ENCODE measurements around the gene SAA1. TPM values are rescaled to one million over a fixed set of nuclear protein-coding genes. Genes with fewer than 3 reads are reported as not detected.

Gene SAA1
- total RNA-seq, 6 experiments from 2014 or later = 0.50 to 0.55 TPM; not detected in 4

DNA sequence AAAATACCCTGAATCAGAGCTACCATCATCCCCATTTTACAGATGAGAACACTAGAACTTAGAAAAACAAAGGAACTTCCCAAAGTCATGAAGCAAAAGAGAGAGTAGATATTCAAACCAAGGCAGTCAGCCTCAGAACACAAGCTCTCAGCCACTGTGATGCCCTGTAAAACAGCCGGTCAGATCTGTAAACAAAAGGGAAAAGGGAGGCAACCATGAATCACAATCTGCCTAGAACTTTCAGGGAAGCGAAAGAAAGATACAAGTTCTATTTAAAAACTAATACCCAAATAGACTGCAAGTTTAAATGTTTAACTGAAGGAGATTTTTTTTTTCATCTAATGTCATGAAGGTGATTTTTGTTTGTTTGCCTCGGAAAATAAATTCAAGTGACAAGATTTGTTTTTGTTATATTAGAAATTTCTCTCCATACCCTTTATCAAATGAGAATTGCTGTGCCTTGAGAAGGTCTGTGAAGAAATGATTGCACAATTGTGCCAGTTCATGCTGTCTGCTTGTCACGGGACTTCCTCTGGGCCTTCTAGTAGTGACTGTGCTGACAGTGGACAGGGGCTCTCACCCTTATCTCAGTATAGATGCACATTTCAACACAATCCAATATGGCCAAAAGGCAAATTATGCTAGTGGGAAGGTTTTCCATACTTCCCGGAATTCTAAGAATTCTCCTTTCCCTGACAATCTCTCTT is 11.7 kb downstream of the SAA1 start:
- peaks cover 3% of the 10 kb centered on the region for H3K27me3 Mint-ChIP-seq (ENCODE audit: insufficient read depth)
- H3K27ac Mint-ChIP-seq = no peak overlapping the region
- H3K9me3 Mint-ChIP-seq = peaks cover 5% of the 10 kb centered on the region; the same call in 1 of the 2 replicates
- H3K36me3 Mint-ChIP-seq (ENCODE audit: low read depth) = peaks cover 40% of the 10 kb centered on the region
- H3K4me1 Mint-ChIP-seq (ENCODE audit: low read depth) = no peaks in the 10 kb centered on the region
- no peak overlapping the region for H3K4me3 Mint-ChIP-seq
- TF ChIP-seq, protein P1, sequence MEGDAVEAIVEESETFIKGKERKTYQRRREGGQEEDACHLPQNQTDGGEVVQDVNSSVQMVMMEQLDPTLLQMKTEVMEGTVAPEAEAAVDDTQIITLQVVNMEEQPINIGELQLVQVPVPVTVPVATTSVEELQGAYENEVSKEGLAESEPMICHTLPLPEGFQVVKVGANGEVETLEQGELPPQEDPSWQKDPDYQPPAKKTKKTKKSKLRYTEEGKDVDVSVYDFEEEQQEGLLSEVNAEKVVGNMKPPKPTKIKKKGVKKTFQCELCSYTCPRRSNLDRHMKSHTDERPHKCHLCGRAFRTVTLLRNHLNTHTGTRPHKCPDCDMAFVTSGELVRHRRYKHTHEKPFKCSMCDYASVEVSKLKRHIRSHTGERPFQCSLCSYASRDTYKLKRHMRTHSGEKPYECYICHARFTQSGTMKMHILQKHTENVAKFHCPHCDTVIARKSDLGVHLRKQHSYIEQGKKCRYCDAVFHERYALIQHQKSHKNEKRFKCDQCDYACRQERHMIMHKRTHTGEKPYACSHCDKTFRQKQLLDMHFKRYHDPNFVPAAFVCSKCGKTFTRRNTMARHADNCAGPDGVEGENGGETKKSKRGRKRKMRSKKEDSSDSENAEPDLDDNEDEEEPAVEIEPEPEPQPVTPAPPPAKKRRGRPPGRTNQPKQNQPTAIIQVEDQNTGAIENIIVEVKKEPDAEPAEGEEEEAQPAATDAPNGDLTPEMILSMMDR (IDR thresholded peaks at IDR 0.05) = no peak
- DNase-seq = no peak

DNA sequence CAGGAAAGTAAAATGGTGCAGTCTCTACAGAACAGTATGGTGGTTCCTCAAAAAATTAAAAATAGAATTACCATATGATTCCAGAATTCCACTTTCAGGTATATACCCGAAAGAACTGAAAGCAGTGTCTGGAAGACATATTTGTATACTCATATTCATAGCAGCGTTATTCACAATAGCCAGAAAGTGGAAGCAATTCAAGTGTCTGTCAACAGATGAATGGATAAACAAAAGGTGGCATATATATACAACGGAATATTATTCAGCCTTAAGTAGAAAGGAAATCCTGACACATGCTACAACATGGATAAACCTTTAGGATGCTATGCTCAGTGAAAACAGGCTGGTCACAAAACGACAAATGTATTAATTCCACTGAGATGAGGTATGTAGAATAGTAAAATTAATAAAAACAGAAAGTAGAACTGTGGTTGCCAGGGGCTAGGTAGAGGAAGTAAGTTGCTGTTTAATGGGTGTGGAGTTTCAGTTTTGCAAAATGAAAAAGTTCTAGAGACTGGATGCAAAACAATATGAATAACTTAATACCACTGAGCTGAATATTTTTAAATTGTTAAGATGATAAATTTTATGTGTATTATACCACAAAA is 14.5 kb downstream of the SAA1 start:
- Mint-ChIP-seq H3K9me3 (no peaks in the 10 kb centered on the region; the same call in 1 of the 2 replicates), H3K27ac (no peak overlapping the region), H3K27me3 (ENCODE audit: insufficient read depth) (no peaks in the 10 kb centered on the region; the same call in none of the 2 replicates), H3K36me3 (ENCODE audit: low read depth) (peaks cover 40% of the 10 kb centered on the region), H3K4me3 (no peak overlapping the region), H3K4me1 (ENCODE audit: low read depth) (peaks cover 1% of the 10 kb centered on the region)
- no peak for DNase-seq
- TF ChIP-seq, protein P1 (IDR thresholded peaks at IDR 0.05) = no peak

DNA sequence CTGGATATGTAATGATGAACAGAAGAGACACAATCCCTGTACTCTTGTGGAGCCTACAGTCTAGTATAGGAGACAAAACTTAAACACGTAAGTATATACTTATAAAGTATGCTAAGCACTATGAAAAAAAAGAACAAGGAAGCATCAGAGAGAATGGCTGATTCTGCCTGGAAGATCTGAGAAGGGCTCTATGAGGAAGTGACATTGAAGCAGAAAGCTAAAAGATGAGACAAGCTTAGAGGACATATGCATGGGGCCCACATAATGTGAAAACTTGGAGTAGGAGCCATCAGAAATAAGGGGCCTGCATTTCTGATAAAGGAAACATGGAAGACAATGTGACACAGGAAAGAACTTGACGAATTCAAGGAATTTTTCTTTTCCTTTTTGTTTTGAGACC is 16.6 kb downstream of the SAA1 start:
- Mint-ChIP-seq H3K4me3 (no peak overlapping the region), H3K27me3 (ENCODE audit: insufficient read depth) (no peaks in the 10 kb centered on the region; the same call in none of the 2 replicates), H3K27ac (no peak overlapping the region), H3K4me1 (ENCODE audit: low read depth) (peaks cover 17% of the 10 kb centered on the region), H3K9me3 (no peaks in the 10 kb centered on the region), H3K36me3 (ENCODE audit: low read depth) (peaks cover 44% of the 10 kb centered on the region)
- no peak for DNase-seq
- TF ChIP-seq, protein P1 (IDR thresholded peaks at IDR 0.05) = no peak

DNA sequence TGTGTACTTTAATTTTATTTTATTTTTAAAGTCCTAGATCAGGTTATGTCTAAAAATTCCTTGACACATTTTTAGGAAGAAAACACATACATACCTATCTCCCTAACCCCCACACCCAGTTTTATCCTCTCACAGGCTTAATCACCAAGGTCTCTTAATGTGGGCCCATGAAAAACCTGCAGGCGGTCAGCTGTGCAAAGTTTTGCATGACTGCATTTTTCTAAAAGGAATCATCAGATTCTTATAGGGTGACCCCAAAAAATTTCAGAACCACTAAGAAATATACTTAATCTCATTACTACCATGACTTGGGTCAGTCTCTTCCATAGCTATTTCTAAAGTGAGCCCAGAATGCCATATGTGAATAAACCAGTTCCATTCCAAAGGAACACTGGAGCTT is 19.8 kb downstream of the SAA1 start:
- H3K27ac Mint-ChIP-seq = peak overlapping the region; percentile 50
- no peaks in the 10 kb centered on the region; the same call in none of the 2 replicates for H3K27me3 Mint-ChIP-seq (ENCODE audit: insufficient read depth)
- TF ChIP-seq, protein P1 (IDR thresholded peaks at IDR 0.05) = no peak
- H3K4me3 Mint-ChIP-seq = no peak overlapping the region; the same call in 1 of the 2 replicates
- peak; percentile 58 for DNase-seq
- peaks cover 17% of the 10 kb centered on the region for H3K4me1 Mint-ChIP-seq (ENCODE audit: low read depth)
- peaks cover 32% of the 10 kb centered on the region for H3K36me3 Mint-ChIP-seq (ENCODE audit: low read depth)
- no peaks in the 10 kb centered on the region for H3K9me3 Mint-ChIP-seq

DNA sequence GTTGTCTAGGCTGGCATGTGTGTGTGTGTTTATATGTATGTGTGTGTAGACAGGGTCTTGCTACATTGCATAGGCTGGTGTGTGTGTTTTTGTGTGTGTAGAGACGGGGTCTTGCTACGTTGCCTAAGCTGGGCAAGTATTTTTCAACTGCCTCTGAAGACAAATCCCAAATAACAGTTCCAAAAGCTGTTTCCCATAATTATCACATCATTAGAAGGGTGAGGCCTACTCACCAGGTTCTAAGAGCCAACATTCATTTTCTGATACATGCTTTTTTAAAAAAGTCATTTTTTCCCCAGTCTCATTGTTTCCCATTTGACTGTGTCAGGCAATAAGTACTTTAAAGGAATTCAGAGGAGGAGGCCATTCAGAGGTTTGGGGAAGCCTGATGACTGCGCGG is 22.8 kb downstream of the SAA1 start:
- TF ChIP-seq, protein P1 (IDR thresholded peaks at IDR 0.05) = no peak
- Mint-ChIP-seq H3K27me3 (ENCODE audit: insufficient read depth) (no peaks in the 10 kb centered on the region; the same call in 1 of the 2 replicates), H3K27ac (no peak overlapping the region), H3K4me3 (no peak overlapping the region), H3K4me1 (ENCODE audit: low read depth) (peaks cover 17% of the 10 kb centered on the region), H3K36me3 (ENCODE audit: low read depth) (peaks cover 35% of the 10 kb centered on the region), H3K9me3 (no peaks in the 10 kb centered on the region)
- no peak for DNase-seq

Measured in HFFc6 (cell line).